GM19023 (cell line): ENCODE results near the gene PLXNB1.
"Not testable (repeated sequence)": the region's sequence is repeated elsewhere in the genome, so short reads cannot be mapped to it uniquely, and the experiment has no call there.

Source experiments
- ATAC-seq: cut with Tn5 transposase; IDR thresholded peaks from one replicate; pipeline ENCODE4 v1.9.1; 2021; ENCODE audit warnings: mild to moderate bottlenecking, moderate library complexity; ENCODE audit not compliant: unreplicated experiment

Gene PLXNB1

DNA sequence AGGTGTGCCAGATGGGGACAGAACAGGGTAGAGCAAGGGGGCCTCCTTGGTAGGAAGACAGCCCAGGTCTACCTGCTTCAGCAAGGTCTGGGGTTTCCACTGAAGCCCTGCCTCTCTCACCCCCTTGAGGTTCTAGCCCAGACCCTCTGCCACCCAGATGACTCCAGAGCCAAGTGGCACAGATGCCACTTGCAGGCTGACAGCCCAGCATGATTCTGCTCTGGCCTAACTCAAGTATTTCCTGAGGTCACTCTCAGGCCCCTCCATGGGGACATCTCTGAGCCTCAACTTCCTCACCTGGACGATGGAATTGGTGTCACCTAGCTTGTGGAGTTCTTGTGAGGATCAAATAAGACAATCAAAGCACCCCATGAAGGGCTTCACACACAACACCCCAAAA, 23.9 kb downstream of the PLXNB1 start:
- no peak for ATAC-seq

DNA sequence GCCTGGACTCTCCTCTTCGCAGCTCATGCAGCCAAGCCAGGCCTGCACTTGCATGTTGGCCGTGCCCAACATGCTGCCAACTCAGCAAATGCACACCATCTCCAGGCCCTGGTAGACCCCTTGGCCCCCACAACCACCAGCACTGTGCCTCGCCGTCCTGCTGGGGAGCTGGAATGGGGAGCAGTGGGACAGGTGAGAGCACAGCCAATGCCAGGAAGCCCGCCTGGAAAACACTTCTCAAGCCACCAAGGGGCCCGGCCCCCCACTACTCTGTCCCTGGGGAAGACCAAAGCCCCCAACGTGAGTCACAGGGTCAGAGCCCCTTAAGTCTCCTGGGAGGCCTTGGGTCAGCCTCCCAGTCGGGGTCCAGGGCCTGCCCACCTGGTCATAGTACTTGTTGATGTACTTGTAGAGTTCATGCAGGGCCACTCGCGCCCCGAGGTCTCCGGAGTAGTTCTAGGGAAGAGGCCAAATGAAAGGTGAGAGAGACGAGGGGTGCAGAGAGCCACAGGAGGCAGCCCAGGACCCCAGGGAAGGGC, 24.5 kb downstream of the PLXNB1 start:
- no peak for ATAC-seq

DNA sequence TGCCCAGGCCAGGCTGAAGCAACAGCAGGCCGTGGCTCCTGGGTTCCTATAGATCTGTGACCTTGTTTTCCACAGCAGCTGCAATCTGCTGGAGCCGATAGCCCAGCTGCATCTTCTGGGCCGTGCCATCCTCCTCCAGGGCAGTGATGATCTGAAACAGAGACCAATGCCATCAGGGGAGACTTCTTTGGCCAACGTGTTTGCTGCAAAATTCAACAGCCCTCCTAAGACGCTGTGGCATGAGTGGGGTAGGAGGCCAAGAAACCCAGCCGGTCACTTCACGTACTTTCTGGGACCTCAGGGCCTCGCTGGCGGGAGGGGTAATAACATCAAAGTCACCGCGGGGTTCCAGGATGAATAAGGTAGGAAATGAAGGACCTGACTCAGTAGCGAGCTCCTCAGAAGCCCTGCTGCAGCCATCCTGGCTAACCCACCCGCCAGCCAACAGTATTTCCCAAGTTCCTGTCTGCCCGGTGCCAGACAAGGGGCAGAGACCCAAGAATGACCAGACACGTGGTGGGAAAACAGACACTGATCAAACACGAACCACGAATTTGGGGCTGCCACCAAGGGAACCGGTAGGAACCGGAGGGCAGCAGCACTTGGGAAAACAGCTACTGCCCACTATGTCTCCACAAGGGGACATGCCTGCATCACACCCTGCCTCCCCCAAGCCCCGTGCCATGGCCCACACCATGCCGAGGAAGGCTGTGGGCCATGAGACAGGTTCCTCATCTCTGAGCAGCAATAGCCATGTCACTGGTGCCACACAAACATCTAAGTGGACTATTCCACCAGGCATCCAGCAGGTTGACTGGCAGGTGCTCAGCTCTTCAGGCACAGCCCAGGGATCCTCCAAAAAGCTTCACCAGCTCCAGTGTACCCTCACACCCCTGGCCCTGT, 25.2 kb downstream of the PLXNB1 start:
- no peak for ATAC-seq

DNA sequence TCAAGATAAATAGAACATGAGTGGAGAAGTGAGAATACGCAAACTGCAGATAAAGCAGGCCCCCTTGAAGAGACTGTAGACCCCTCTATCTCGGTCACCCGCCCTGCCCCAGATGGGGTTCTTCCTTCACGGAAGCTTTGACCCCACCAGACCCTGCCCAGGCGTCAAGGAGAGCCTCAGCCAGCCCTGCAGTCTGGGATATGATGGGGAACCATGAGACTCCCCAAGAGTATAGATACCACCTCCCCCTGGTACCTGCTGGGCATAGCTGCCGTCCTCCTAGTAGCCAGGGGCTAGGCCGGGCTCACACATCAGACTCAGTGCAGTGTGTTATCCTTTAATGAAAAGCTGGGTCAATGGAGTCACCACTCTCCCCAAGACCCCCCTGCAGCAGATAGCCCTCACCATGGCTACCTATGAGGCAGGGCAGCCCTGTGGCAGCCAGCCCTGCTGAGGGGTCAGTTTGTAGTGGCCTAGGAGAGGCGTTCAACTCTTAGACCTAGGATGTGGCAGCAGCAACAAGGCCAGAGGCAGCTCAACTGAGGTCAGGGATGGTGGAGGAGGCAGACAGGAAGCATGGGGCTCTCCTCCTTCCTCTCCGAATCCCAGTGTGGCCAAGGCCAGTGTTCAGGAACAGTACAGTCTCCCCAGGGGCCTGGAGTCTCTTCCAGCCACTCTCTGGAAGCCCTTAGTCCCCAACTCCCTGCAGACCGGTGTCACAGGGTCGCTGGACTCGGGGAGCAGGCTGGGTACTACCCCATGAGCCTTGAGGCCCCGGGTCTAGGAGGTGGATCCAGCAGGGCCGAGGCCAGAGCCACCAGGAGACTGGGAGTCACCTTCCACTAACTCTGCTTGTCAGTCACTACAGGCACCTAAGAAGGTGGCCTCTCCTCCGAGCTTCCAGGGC, 26.1 kb downstream of the PLXNB1 start:
- no peak for ATAC-seq

DNA sequence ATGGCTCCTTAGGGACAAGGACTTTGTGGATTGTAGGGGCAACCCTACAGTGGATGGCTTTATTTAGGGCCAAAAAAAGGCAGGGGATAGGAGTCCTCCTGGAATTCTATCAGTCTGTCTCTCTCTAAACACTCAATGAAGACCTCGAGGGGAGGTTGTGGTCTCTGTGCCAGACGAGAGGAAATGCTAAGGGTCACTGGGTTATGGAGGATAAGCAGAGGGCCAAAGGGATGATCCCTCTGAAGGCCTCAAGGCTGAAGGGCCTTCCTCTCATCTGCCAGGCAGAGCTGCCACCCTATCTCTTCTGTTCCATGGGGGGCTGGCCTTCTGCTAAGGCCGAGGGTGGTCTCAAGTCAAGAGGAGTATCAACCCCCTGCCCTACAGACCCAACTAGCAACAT, 27.0 kb downstream of the PLXNB1 start:
- no peak for ATAC-seq

DNA sequence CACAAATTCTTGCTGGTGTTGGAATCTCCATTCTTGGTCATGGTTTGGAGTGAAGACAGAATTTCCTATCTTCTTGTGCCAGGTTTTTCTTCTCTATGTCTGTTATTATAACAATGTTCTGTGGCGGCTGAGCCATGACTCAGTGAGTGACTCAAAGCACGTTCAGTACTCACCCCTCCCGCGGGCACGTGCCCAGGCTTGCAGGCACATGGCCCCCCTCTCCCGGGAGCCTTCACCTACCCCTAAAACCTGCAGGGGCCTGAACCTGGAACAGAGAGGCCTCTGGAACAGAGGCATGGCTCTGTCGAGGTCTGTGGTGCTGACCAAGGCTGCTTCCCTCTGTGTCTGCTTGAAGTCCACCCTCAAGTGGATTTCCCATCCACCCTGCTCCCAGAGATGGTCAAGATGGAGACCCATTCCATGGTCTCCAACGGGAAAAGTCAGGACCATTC, 27.6 kb downstream of the PLXNB1 start:
- no peak for ATAC-seq

DNA sequence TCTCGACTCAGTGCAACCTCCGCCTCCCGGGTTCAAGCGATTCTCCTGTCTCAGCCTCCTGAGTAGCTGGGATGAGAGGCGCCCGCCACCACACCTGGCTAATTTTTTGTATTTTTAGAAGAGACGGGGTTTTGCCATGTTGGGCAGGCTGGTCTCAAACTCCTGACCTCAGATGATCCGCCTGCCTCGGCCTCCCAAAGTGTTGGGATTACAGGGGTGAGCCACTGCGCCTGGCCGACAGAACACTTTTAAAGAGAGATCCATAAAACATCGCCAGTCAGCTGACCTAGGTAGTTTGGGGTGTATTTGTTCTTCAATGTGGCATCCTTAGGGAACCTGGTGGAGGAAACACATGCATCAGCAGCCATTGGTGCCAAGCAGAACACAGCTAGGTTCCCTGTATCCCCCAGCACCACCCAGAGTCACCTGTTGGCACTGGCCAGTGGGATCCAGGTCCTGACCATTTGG, 28.4 kb downstream of the PLXNB1 start:
- not testable (repeated sequence) for ATAC-seq

DNA sequence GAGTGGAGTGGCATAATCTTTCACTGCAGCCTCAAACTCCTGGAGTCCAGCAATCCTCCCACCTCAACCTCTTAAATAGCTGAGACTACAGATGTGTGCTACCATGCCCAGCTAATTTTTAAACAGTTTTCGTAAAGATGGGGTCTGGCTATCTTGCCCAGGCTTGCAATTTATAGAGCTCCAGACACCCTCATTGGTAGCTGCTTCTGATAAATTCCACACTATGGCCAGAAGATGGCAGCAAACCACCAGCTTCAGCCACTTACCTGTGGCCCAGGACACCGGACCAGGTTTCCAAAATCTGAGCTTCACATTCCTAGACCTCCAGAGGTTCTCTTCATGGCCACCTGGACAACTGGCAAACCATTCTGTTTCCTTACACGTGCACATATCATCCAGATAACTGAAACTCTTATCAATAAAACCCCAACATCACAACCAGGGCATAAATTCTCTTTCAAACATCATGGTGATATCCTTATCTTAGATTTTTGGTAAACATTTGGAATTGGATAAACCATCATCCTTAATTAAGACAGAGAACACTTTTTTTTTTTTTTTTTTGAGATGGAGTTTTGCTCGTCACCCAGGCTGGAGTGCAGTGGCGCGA, 29.0 kb downstream of the PLXNB1 start:
- ATAC-seq: no peak

DNA sequence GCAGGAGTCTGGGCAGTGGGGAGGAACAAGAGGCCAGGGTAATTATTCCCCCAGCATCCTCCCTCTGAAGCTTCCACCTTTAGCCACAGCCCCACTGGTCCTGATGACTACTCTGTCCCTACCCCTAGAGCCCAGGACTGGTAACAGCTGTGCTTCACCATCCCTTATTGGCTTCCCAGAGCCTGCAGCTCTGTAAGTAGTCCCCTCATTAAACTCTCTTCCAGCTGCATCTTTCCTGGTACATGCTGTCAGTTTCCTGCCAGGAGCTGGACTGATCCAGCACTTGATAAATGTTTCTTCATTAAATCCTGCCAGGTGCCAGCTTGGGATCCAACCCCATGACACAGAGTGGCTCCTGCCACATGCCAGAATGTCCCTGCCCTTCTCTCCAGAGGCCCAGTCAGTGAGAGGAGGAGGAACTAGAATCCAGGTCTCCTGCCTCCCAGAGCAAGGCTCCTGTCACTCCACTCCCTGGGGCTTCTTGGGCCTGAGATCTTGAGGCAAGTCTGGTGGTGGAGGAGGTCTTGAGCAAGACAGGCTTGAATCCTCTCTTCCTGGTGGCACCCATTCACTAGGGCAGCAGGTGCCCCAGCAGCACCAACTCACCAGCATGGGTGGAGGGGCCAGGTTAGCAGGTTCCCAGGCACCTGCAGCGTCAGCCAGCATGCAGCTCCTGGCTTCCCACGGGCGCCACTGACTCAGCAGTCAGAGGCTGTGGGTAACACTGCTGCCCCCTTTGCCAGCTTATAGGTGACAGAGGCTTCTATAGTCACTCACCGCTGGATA, 30.3 kb downstream of the PLXNB1 start:
- ATAC-seq: no peak

DNA sequence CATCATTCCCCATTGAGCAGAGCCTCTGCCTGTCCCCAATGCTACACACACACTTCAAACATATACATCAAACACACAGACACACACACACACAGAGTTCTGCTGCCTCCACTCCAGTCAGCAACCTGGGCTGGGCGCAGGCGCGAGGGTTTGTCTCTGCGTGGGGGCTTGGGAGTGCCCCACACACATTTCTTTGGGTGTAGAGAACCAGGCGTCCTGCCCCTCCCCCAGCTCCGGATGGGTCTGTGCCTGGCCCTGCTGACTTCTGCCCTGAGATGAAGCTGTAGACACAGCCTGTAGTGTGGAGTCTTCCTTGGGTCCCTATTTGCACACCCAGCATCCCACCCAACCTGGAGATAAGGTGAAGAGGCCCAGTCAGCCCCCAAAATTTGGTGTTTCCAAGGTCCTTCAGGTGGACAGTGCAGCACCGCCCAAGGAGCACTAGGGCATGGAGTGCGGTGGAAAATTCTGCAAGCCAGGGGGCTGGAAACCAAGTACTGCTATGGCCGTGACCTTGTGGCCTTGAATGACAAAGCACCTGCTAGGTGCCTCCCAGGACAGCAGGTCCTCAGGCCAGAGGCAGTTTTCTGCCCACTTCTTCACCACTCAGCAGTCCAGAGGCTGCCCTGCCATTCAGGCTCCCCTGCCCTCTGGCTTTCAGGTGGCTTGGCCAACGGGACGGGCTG, 31.0 kb downstream of the PLXNB1 start:
- ATAC-seq: no peak

DNA sequence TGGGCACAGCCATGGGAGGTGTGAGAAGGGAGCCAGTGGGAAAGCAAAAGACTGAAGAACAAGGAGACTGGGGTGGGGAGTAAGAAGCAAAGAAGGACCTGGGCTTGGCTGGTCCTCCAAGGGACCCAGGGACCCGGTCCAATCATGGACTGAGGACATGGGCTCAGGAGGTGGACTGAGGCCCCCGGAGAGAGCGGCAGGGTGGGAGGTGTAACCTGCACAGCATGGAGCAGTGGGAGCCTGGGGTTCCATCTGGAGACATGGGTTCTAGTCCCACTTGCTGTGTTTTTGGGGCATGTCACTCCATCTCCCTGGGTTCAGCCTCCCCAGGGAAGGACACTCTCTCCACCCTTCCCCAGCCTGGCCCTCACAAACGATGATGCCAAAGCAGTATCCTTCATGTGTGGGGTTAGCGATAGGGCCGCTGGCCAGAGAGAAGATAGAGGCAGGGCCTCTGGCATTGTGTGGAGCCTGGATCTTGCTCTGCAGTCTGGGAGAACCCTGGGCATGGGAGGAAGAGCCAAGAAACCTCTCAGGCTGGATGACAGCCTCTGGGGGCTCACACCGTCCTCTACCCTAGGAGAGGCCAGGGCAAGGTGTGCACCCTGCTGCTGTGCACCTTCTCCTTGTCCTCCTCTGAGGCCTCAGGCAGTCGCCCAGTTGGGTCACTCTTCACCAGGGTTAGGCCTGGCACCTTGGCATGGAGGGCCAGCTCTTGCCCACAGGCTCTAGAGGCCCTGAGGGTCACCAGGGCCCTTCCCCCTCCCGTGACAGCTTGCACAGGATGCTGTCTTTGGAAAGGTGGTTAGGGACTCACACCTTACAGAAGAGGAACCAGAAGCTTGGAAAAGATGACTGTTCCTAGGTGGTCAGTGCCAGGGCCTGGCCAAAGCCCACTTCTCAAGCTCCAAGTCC, 31.9 kb downstream of the PLXNB1 start:
- ATAC-seq: no peak

DNA sequence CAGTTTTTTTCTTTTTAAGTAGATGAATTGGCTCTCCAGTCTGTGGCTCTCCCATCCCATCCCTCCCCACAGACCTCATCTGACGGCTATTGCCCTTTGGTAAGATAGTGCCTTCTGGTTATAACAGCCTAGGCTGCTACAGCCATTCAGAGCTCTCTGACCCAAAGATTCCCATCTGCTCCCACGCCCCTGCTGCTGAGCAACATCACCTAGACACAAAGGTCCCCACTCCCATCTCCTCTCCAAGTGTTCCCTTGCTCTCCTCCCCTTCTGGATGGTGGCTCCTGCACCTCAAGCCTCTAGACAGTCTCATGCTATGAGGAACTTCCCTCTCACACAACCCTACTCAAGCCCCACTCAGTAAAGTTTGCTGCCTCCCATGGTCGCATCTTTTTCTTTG, 34.2 kb downstream of the PLXNB1 start:
- ATAC-seq: no peak

DNA sequence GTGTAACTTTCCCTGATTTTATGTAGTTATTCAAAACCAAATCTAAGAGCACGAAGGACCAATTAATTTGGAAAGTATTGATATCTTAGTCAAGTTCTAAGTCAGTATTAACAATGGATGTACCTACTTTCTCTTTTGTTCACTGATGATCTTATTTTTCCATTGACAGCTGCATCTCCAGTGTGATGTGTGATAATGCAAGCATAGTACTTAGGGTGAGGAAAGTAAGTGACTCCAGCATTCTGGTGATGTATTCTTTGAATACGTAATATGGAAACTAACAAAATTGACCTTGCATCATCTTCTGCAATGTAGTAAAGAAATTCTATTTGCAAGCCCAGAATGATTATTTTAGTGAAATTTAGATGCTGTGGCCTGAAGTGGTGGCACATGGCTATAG, 35.5 kb downstream of the PLXNB1 start:
- no peak for ATAC-seq

DNA sequence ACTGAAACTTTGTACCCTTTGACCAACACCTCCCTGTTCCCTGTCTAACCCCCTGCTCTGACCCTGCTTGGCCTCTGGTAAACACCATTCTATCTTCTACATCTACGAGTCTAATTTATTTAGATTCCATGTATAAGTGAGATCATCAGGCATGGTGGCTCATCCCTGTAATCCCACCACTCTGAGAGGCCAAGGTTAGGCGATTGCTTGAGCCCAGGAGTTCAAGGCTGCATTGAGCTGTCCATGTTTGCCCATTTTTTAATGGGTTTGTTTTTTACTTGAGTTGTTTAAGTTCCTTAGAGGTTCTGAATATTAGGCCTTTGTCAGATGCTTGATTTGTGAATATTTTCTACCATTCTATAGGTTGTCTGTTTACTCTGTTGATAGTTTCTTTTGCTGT, 40.9 kb downstream of the PLXNB1 start:
- ATAC-seq: no peak

DNA sequence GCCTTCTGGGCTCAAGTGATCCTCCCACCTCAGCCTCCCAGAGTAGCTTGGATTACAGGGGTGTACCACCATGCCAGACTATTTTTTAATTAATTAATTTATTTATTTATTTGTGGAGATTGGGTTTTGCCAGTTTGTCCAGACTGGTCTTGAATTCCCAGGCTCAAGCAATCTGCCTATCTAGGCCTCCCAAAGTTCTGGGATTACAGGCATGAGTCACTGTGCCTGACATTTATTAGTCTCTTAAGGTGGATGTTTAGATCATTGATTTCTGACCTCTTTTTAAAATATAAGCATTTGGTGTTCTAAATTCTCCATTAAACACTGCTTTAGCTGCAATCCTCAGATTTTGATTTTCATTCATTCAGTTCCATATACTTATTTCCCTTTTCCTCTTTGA, 42.3 kb downstream of the PLXNB1 start:
- no peak for ATAC-seq

DNA sequence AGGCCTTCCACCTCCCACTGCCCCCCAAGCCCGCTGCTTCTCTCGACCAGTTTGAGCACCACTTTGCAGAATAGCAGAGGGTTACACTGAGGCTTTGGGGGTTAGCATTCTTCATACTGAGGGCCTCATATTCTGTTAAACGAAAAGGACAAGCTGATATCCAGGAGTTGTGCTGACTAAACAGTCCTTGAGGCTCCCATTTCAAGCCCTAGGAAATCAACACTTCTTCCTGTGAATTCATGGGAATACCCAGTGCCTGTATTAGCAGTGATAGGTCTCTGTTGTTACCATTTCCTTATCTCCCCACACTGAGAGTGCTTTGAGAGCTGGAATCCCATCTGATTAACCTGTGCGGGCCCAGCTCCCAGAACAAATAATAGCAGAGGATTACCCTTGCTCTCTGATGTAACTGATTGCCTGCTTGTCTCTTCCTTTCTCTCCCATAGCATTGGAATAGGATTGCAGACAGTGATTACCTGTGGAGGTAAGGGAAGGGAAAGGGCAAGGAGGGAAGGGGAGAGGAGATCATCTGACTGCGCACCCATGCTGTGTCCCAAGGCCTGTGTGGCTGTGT, 56.9 kb downstream of the PLXNB1 start:
- no peak for ATAC-seq

DNA sequence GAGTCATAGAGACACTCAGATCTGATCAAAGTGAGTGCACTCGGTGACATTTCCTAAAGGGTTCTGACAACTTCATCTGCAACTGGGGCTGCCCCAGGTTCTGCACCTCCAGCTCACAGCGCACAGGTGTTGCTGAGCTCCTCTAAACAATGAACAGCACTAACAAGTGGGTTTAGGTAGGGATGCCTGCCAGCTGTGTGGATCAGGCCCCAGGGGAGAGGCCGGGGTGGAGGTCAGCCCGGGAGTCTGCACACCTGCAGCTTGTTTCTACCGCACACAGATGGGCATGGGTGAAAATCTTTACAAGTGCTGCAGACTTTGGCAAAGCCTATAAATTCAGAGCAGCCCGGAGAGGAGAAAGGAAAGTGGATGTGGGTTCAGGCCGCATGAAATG, 57.5 kb downstream of the PLXNB1 start:
- no peak for ATAC-seq

DNA sequence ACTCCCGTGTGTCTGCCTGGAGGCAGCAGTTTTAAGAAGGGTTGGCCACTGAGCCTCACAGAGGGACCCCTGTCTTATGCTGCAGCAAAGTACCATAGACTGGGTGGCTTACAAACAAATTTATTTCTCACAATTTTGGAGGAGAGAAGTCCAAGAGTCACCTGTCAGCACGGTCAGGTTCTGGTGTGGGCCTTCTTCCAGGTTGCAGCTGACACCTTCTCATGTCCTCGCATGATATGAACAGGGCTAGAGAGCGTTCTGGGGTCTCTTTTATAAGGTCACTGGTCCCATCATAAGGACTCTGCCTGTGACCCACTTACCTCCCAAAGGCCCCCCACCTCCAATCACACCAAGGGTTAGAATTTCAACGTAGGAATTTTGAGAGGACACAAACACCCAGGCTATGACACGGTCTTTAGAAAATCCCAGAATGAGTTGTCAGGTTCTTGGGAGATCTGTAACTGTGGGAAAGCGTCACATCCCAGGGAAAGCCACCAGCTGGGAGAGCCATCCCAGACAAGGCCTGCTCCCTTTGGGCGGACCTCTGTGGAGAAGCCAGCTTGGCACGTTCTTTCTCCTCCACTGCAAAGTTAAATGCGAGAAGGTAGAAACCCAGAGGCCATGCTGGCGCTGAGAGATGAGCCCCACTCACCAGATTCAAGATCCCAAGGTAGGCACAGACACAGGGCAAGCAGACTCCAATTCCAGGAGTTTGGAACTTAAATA, 58.1 kb downstream of the PLXNB1 start, which contains the start of gene FBXW12:
FBXW12 (plus strand) TSS at position 569 of the 726 bp plus-strand sequence. CDS start 549 bp downstream, outside the sequence.
- no peak for ATAC-seq
